Measurements from ENCODE around the gene RPSA. TPM values are rescaled to one million over a fixed set of nuclear protein-coding genes. Genes with fewer than 3 reads are reported as not detected.

RPSA gene
- total RNA-seq, 1 experiment from 2014 or later = 2,077 TPM

GRCh38 chr3:39460677-39461076 is 54.2 kb downstream of the RPSA start:
- Histone ChIP-seq H3K9ac (ENCODE audit: extremely low read depth, insufficient read length, low read length) (no peak overlapping the region), H4K5ac (ENCODE audit: insufficient read length, low read depth, low read length) (no peak overlapping the region), H2AK5ac (ENCODE audit: insufficient read length, low read length) (no peak overlapping the region), H2BK5ac (ENCODE audit: insufficient read length, low read length) (no peak overlapping the region), H3K9me3 (ENCODE audit: control insufficient read depth, low read depth, low read length) (no peaks in the 10 kb centered on the region), H3K79me1 (ENCODE audit: insufficient read depth, low read depth, low read length, poor library complexity, severe bottlenecking) (no peaks in the 10 kb centered on the region), H3K23me2 (ENCODE audit: insufficient read length, low read depth, low read length, poor library complexity, severe bottlenecking) (no peaks in the 10 kb centered on the region), H3K4me2 (ENCODE audit: insufficient read depth, insufficient read length, low read length) (no peak overlapping the region), H3K27me3 (ENCODE audit: insufficient read depth, low read length) (no peaks in the 10 kb centered on the region), H3K23ac (ENCODE audit: insufficient read length, low read depth, low read length) (no peak overlapping the region), H4K20me1 (ENCODE audit: control insufficient read depth, insufficient read depth, insufficient read length) (no peaks in the 10 kb centered on the region), H3K56ac (ENCODE audit: insufficient read length, low read depth, low read length) (no peak overlapping the region), H3K4me1 (ENCODE audit: insufficient read depth, low read length) (no peaks in the 10 kb centered on the region), H2AFZ (ENCODE audit: low read length) (no peak overlapping the region), H3K4ac (ENCODE audit: low read depth, low read length) (no peak overlapping the region), H3K27ac (ENCODE audit: insufficient read length, low read depth, low read length) (no peak overlapping the region), H3K18ac (ENCODE audit: insufficient read length, low read depth, low read length) (no peak overlapping the region), H2BK15ac (ENCODE audit: low read depth, low read length) (no peak overlapping the region), H3K14ac (ENCODE audit: insufficient read depth, low read length) (no peak overlapping the region), H3K79me2 (ENCODE audit: insufficient read depth, low read length) (no peaks in the 10 kb centered on the region), H2BK120ac (ENCODE audit: low read depth, low read length, poor library complexity, severe bottlenecking) (no peak overlapping the region), H2BK20ac (ENCODE audit: low read depth, low read length, poor library complexity, severe bottlenecking) (no peak overlapping the region), H3T11ph (ENCODE audit: low read length) (no peak overlapping the region), H2BK12ac (ENCODE audit: insufficient read length, low read depth, low read length) (no peak overlapping the region), H4K91ac (ENCODE audit: insufficient read length, low read depth, low read length) (no peak overlapping the region), H4K8ac (replicated peaks; ENCODE audit: insufficient read length, low read depth, low read length) (no peak overlapping the region)
- TF ChIP-seq CTCF (conservative IDR thresholded peaks at IDR 0.05) = no peak
- peaks cover 0 to 4% (median 3%) of the 10 kb centered on the region in 3 experiments; a peak in 1 of 7 replicates for H3K36me3 Mint-ChIP-seq (ENCODE audit: insufficient read depth in 1 of 3, low read depth in 3 of 3)
- no peak overlapping the region for H3K4me3 Mint-ChIP-seq
- H3K27me3 Mint-ChIP-seq (ENCODE audit: low read depth) = peaks cover 4% of the 10 kb centered on the region; the same call in 1 of the 2 replicates
- no CpG with 5 or more reads among the region's 2 CpGs for WGBS (ENCODE audit: extremely low coverage, insufficient read length, low lambda C conversion rate)
- H3K27ac Mint-ChIP-seq = no peak overlapping the region
- peaks cover 0 to 4% of the 10 kb centered on the region in 2 experiments; a peak in 2 of 5 replicates for H3K9me3 Mint-ChIP-seq
- peaks cover 5 to 6% of the 10 kb centered on the region in 2 experiments for H3K4me1 Mint-ChIP-seq
- no peak for DNase-seq

Other genes with a start within 250 kb of the RPSA start
- gene XIRP1, start 214.1 kb upstream of the RPSA start, total RNA-seq (2021) = not detected in 2 replicates
- gene CX3CR1, start 126.7 kb upstream of the RPSA start, total RNA-seq (2021) = 0.09 TPM in 1 of 2 replicates, not detected in the other
- gene CCR8, start 77.0 kb upstream of the RPSA start, total RNA-seq (2021) = 0.31 and 0.64 TPM in 2 replicates
- 47.9 and 48.2 TPM in 2 replicates for gene SLC25A38, start 23.4 kb upstream of the RPSA start, total RNA-seq (2021)
- 0.13 TPM in 1 of 2 replicates, not detected in the other for gene MOBP, start 61.0 kb downstream of the RPSA start, total RNA-seq (2021)